Thyroid gland (tissue), 4 donors: ENCODE measurements around the gene UFD1. TPM values are rescaled to one million over a fixed set of nuclear protein-coding genes. Genes with fewer than 3 reads are reported as not detected.
"Not testable (repeated sequence)": the region's sequence is repeated elsewhere in the genome, so short reads cannot be mapped to it uniquely, and the experiment has no call there.

ENCODE experiments used
- DNase-seq, 2 donors: peaks; one replicate each; pipeline ENCODE4 v3.0.0-alpha.2; 2019
- H3K27ac ChIP-seq, 3 donors: fragments of 200-600 bp; sonication (generic); 1 replicate in 2 of 3; 2 replicates in 1 of 3; pipeline ENCODE4 v1.5.1; 2016 to 2019; ENCODE audit warnings: mild to moderate bottlenecking in 1 of 3, moderate library complexity in 1 of 3
- H3K27me3 ChIP-seq: fragments of 200-600 bp; sonication (generic); one replicate; pipeline ENCODE4 v1.5.1; 2019
- H3K36me3 ChIP-seq, 2 donors: fragments of 200-600 bp; sonication (generic); one replicate each; pipeline ENCODE4 v1.5.1; 2016 to 2019
- H3K4me1 ChIP-seq, 2 donors: fragments of 200-600 bp; sonication (generic); one replicate each; pipeline ENCODE4 v1.5.1; 2017 to 2019
- H3K4me3 ChIP-seq, 3 donors: fragments of 200-600 bp; sonication (generic); replicated peaks in 1 of 3; 1 replicate in 2 of 3; 2 replicates in 1 of 3; pipeline ENCODE4 v1.5.1; 2016; ENCODE audit warnings: mild to moderate bottlenecking in 1 of 3
- H3K9me3 ChIP-seq: fragments of 200-600 bp; sonication (generic); one replicate; pipeline ENCODE4 v1.5.1; 2017
- POLR2A ChIP-seq, 2 donors: fragments of 450-650 bp; IDR thresholded peaks; one replicate each; pipeline ENCODE4 v1.6.1; 2017; ENCODE audit warnings: antibody characterized with exemption in 2 of 2, mild to moderate bottlenecking in 2 of 2, moderate library complexity in 1 of 2
- WGBS, 2 donors: methylation state at CpG; one replicate each; pipeline ENCODE4 v1.1.5; 2017; 5-methylcytosine and 5-hydroxymethylcytosine counted together
- intact Hi-C: fragments of 100-400 bp; cut with DNase I; formaldehyde crosslinking; loops from one replicate; pipeline ENCODE4 v1.15.1; 2023
- total RNA-seq, 4 donors: library from RNA; depleted of rRNA; stranded (reverse); fragments of >200 nt; gene quantifications; one replicate each; pipeline ENCODE4 v1.2.3, GENCODE V29; 2016
- TF ChIP-seq, protein P1 (sequence below), 6 experiments: fragments of 200-600 bp in 3 of 6; fragments of 450-650 bp in 3 of 6; sonication (generic) in 3 of 6; IDR thresholded peaks; one replicate each; pipeline ENCODE4 v1.5.1; 2016 to 2019; ENCODE audit warnings: antibody characterized with exemption in 6 of 6, mild to moderate bottlenecking in 2 of 6, inconsistent platforms in 1 of 6, moderate library complexity in 1 of 6

UFD1 gene
- total RNA-seq, 4 donors from 2014 or later, result 29.3 to 52.7 (median 44.2) TPM

DNA sequence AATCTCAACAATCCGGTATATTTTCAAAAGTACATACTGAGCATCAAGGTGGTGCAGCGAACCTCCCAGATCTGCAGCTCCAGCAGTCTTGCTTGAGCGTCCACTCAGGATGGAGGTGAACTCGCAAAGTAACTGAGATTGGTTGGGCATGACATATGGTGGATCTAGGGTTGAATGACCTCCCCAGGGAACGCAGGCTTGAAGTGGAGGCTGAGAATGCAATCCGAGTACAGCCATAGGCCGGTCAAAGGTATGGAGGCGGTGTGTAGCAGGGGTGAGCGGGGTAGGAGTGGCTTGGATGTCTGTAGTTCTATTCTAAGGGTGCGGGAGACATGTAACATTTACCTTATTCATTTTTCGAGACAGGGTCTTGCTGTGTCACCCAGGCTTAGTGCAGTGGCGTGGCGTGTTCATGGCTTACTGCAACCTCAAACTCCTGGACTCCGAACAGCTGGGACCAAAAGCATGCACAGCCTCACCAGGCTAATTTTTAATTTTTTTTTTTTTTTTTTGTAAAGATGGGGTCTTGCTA, 30.9 kb downstream of the UFD1 start:
- Histone ChIP-seq H3K27ac (peak overlapping the region; percentile 89 to 92 (median 91)), H3K27me3 (no peaks in the 10 kb centered on the region), H3K9me3 (no peaks in the 10 kb centered on the region), H3K4me1 (peaks cover 22 to 29% of the 10 kb centered on the region in 2 donors), H3K36me3 (peaks cover 0 to 18% of the 10 kb centered on the region in 2 donors), H3K4me3 (peak overlapping the region; percentile 59 to 91 (median 72))
- TF ChIP-seq, protein P1, sequence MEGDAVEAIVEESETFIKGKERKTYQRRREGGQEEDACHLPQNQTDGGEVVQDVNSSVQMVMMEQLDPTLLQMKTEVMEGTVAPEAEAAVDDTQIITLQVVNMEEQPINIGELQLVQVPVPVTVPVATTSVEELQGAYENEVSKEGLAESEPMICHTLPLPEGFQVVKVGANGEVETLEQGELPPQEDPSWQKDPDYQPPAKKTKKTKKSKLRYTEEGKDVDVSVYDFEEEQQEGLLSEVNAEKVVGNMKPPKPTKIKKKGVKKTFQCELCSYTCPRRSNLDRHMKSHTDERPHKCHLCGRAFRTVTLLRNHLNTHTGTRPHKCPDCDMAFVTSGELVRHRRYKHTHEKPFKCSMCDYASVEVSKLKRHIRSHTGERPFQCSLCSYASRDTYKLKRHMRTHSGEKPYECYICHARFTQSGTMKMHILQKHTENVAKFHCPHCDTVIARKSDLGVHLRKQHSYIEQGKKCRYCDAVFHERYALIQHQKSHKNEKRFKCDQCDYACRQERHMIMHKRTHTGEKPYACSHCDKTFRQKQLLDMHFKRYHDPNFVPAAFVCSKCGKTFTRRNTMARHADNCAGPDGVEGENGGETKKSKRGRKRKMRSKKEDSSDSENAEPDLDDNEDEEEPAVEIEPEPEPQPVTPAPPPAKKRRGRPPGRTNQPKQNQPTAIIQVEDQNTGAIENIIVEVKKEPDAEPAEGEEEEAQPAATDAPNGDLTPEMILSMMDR (IDR thresholded peaks at IDR 0.05), result no peak
- TF ChIP-seq POLR2A (IDR thresholded peaks at IDR 0.05), result no peak
- intact Hi-C loops, result loop anchor here (10.0 kb wide), 1 partner anchor 53 kb away; no protein-coding TSS in a partner anchor
- 15 to 16% methylated on average over 14 of the region's 14 CpGs for WGBS, 2 donors
- peak; percentile 32 to 33 for DNase-seq

DNA sequence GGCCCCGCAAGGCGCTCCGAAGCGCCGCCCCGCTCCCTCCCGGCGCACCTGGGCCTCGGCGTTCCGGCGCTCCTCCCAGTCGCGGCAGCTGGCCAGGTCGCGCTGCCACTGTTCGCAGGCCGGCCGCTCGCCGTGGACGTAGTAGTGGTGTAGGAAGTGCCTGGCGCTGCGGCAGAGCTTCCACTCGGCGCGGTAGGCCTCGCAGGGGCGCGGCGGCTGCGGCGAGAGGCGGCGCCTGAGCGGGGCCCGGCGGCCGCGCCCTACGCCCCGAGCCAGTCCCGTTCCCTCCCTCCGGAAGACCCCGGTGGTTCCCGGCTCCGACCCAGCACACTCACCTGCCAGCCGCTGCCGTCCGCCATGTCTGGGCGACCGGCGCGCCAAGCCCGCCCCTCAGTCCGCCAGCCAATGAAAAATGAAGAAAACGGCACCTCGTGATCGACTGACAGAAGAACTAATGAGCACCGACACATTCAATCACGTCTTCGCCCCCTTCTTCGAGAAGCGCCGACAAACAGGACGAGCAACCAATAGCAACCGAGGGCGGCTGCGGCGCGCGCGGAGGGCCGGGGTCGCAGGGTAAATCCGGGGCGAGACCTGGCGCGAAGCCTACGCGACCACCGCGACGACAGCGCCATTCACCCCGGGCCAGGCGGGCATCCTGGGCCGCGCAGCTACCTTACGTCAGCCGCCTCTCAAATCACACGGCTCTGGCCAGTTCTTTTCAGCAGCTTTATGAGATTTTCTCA, 31.5 kb downstream of the UFD1 start, which contains the start of gene C22orf39:
C22orf39 (minus strand) TSS at position 382 of the 746 bp plus-strand sequence; CDS start at position 359, 23 bp downstream.
- intact Hi-C loops, result loop anchor here (10.0 kb wide), 1 partner anchor 53 kb away; no protein-coding TSS in a partner anchor
- H3K36me3 ChIP-seq, result peaks cover 0 to 13% of the 10 kb centered on the region in 2 donors
- no peaks in the 10 kb centered on the region for H3K27me3 ChIP-seq
- H3K4me3 ChIP-seq, result peak within 1 kb of the TSS; percentile 59 to 91 (median 72)
- H3K4me1 ChIP-seq, result peaks cover 22 to 29% of the 10 kb centered on the region in 2 donors
- peak; percentile 92 to 93 for DNase-seq
- 0 to 1% methylated on average over 22 to 64 of the region's 92 CpGs for WGBS, 2 donors
- H3K9me3 ChIP-seq, result no peaks in the 10 kb centered on the region
- TF ChIP-seq POLR2A (IDR thresholded peaks at IDR 0.05), result peak; percentile 18 to 92
- TF ChIP-seq, protein P1 (IDR thresholded peaks at IDR 0.05), result no peak
- H3K27ac ChIP-seq, result peak within 1 kb of the TSS; percentile 89 to 92 (median 91)

DNA sequence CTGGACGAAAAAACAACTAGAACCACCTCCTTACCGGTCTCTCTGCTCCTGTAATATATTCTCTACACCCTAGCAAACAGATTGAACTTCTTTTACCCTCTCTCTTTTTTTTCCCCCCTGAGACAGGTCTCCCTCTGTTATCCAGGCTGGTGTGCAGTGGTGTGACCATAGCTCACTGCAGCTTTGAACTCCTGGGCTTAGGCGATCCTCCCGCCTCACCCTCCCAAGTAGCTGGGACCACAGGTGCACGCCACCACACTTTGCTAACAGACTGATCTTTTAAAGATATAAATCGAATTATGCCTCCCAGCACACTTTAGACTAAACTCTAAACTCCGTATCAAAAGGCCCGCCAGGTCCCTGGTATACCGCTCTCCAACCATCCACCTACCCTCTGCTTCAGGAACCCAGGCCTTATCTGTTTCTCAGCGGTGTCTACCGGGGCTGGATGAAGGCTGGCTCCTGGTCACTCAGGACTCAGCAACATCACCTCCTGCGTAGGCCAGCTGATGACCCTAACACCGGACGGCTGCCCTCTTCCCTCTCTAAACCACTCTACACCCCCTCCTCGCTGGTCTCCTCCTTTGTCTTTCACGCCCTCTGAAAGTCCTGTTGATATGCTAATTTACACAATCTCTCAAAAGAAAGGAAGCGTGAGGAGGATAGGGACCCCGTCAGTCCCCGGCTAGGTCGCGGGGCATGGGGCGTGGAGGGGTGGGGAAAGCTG, 32.2 kb downstream of the UFD1 start:
- H3K36me3 ChIP-seq, result peaks cover 0 to 9% of the 10 kb centered on the region in 2 donors
- peak overlapping the region; percentile 59 to 91 (median 72) for H3K4me3 ChIP-seq
- intact Hi-C loops, result loop anchor here (10.0 kb wide), 1 partner anchor 52 kb away; no protein-coding TSS in a partner anchor
- peak overlapping the region; percentile 89 to 92 (median 91) for H3K27ac ChIP-seq
- DNase-seq, result no peak
- H3K9me3 ChIP-seq, result no peaks in the 10 kb centered on the region
- H3K4me1 ChIP-seq, result peaks cover 22 to 29% of the 10 kb centered on the region in 2 donors
- no peaks in the 10 kb centered on the region for H3K27me3 ChIP-seq
- TF ChIP-seq, protein P1 (IDR thresholded peaks at IDR 0.05), result no peak
- no peak for TF ChIP-seq POLR2A (IDR thresholded peaks at IDR 0.05)
- 18 to 22% methylated on average over 22 of the region's 22 CpGs for WGBS, 2 donors

DNA sequence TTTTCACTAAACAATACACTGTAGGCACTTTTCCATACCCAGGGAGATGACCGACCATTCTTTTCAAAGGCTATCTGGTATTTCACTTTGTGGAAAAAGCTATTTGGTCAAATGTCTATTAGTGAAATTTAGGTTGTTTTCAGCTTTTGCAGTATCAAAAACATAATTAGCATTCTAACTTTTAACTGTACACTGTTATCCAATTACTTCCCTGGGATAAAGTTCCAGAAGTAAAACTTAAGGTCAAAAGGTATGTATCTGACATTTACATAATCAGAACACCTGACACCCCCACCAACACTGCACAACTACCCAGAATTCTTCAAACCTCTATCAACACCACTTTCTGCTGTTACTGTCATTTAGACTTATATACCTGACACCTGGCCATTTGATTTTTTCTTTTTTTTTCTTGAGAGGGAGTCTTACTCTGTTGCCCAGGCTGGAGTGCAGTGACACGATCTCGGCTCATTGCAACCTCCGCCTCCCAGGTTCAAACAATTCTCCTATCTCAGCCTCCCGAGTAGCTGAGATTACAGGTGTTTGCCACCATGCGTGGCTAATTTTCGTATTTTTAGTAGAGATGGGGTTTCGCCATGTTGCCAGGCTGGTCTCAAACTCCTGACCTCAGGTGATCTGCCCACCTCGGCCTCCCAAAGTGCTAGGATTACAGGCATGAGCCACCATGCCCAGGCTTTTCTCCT, 33.6 kb downstream of the UFD1 start:
- H3K9me3 ChIP-seq, H3K36me3 ChIP-seq, H3K27me3 ChIP-seq, DNase-seq, H3K4me3 ChIP-seq: not testable (repeated sequence)
- 93 to 94% methylated on average over 9 of the region's 9 CpGs for WGBS, 2 donors
- intact Hi-C loops, result loop anchor here (10.0 kb wide), 1 partner anchor 51 kb away; no protein-coding TSS in a partner anchor
- Histone ChIP-seq H3K27ac (peak overlapping the region in 1 of 3 donors; percentile 10), H3K4me1 (peaks cover 22 to 29% of the 10 kb centered on the region in 2 donors)
